RCC 7860 (cell line): Measurements from ENCODE around the gene SCAF8.

Experiments used
- DNase-seq: peaks from one replicate; pipeline ENCODE4 v3.0.0-alpha.2; 2015; ENCODE audit warnings: low spot score
- FAIRE-seq: peaks from 2 replicates; lab custom pipeline; 2012; peaks lifted over from hg19 to GRCh38; lab: Jason Lieb, UNC

The SCAF8 gene

DNA sequence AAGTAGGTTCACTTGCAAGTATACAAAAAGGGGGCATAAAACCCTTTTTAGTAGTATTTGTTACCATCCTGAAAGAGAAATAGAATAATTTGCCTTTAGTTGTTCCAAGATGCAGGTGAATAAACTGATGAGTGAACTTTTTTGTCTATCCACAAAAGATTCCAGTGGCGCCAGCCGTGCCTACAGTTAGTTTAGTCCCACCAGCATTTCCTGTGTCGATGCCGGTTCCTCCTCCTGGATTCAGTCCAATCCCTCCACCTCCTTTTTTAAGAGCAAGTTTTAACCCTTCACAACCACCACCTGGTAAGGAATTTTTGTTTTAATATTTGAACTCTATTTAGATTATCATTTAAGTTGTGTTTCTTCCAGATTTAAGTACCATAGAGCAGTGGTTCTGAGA lies 90.9 kb downstream of the SCAF8 start:
- FAIRE-seq (no peak), DNase-seq (no peak)

DNA sequence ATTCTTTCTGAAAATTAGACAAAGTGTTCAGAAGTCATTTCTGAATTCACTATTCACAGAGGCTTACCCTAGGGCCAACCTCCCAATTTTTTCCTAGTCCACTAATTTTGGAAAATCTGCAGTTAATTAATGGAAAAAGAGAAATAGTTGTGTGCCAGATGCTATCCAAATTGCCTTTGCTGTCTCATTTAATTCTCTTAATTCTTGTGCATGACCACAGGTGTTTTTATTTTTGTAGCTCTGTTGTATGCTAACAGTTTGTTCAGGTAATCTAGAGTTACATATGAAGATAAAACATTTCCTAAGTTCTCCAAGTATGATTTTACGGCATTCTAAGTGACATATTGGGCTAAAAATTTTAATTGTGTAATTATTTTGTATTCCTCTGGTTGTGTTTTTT lies 96.8 kb downstream of the SCAF8 start:
- FAIRE-seq (no peak), DNase-seq (no peak)

GRCh38 chr6:154830771-154831170 lies 97.6 kb downstream of the SCAF8 start:
- FAIRE-seq, result no peak
- no peak for DNase-seq

- FAIRE-seq (no peak), DNase-seq (no peak)
These were observed 102.1 kb downstream of the SCAF8 start for GRCh38 chr6:154835307-154835706.

DNA sequence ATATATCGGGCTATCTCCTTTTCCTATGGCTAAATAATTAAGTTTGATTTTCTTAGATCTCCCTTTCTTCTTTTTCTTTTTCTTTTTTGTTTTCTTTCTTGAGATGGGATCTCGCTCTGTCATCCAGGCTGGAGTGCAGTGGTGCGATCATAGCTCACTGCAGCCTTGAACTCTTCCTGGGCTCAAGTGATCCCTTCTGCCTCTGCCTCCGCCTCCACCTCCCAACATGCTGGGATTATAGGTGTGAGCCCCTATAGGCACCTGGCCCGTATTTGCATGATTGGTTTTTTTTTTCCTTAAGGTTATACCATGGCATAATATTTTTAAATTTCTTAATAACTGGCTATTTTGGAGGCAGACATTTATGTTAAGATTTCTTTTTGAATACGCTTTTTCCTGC lies 106.3 kb downstream of the SCAF8 start:
- FAIRE-seq, result no peak
- no peak for DNase-seq

GRCh38 chr6:154840363-154840762 lies 107.1 kb downstream of the SCAF8 start:
- no peak for DNase-seq
- FAIRE-seq, result no peak

DNA sequence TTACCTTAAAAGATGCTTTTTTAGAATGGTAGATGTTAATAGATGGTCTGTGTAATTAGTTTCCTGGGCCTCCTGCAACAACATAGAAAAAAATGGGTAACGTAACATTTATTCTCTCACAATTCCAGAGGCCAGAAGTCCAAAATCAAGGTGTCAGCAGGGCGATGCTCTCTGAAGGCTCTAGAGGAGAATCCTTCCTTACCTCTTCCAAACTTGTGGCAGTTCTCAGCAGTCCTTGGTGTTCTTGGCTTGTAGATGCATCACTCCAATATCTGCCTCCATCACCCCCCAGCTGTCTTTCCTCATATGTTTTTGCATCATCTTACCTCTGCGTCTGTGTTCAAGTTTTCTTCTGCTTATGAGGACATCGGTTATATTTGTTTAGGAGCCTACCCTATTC lies 107.9 kb downstream of the SCAF8 start:
- no peak for FAIRE-seq
- no peak for DNase-seq

DNA sequence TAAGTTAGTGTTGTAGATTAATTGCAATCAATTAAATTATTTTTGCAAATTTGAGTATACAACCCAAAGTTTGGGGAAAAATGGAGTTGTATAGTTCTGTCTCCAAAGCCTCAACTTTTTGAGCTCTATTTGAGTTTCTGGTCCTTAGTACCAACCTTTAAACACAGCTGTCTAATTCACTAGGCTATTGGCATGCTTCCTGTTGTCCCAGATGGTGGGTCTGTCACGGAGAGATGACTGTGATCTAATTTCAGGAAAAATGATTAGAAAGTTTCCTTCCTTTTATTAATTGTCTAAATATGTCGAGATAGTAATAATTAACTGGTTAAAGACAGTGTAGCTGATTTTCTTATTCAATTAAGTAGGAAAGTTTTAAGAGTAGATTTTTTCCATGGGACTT lies 109.6 kb downstream of the SCAF8 start:
- FAIRE-seq (no peak), DNase-seq (no peak)

DNA sequence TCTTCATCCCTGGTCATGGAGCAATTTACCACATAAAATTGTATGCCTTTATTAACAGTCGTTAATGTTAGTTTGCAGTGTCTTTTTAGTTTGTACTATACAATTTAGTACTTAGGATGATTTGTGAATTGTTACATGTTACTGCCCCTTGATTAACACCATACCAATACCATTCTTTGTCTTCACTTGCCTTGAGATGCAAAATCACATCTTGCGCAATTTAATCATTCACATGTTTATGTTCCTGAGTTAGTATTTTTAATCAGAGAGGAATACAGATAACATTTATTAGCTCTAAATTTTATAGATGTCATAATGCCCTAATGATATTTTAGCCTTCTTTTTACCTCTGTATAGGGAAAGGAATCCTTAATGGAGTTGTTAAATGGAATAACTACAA lies 114.1 kb downstream of the SCAF8 start:
- DNase-seq (no peak), FAIRE-seq (no peak)

DNA sequence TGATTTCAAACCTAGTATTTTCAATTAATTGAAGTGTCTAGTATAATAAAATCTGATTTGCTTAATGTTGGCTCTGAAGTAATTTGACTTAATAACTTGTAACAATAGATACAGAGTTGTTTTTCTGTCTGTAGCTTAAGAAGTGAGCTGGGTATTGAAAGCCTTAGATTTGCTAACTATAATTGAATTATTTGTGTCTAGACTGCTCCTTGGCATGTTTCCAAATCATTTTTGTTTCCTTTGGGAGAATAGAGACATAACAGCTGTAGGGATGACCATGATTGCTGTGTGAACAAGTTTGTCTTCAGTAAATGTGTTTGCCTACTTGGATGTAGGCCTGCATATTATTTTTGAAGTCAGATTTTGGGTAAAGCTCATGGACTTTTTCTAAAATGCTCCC lies 115.4 kb downstream of the SCAF8 start:
- no peak for FAIRE-seq
- DNase-seq, result no peak

- DNase-seq, result no peak
- no peak for FAIRE-seq
These were observed 116.3 kb downstream of the SCAF8 start for GRCh38 chr6:154849475-154849874.

GRCh38 chr6:154852687-154853086 lies 119.5 kb downstream of the SCAF8 start:
- FAIRE-seq, result no peak
- DNase-seq, result no peak

DNA sequence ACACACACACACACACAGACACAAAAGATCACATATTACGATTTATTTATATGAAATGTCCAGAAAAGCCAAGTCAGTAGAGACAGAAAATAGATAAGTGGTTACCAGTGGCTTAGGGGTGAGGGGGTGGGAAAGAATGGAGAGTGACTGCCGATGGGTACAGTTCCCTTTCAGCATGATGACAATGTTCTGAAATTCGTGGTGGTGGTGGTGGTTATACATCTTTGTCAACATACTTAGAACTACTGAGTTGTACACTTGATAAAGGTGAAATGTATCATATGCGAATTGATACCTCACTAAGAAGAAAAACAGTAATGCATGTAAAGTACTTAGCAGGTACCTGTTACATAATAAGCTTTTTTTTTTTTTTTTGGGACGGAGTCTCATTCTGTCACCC lies 124.3 kb downstream of the SCAF8 start:
- no peak for FAIRE-seq

DNA sequence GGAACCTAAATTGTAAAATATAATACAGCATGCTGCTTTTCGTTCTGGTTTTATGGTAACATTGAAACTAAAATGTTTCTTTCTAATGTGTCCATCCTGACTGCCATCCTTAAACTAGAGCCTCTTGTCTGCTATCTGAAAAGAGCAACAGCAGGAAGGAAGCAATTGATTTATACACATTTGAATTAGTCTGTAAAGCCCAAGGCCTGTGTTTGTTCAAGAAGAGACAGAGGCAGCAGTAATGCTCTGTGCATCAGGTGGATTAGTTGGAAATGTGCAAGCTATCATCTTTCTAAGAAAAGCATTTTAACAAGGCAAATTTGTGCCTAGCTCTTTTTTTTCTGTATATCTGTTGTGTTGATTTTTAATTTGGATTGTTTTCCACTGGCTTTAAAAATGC lies 128.6 kb downstream of the SCAF8 start:
- FAIRE-seq (no peak), DNase-seq (no peak)

More for the DNA sequence above, 124.3 kb downstream of the SCAF8 start:
- DNase-seq, result no peak

GRCh38 chr6:154862536-154862935 lies 129.3 kb downstream of the SCAF8 start:
- no peak for DNase-seq
- no peak for FAIRE-seq

GRCh38 chr6:154864066-154864430 lies 130.8 kb downstream of the SCAF8 start:
- FAIRE-seq, result no peak
- DNase-seq, result no peak

DNA sequence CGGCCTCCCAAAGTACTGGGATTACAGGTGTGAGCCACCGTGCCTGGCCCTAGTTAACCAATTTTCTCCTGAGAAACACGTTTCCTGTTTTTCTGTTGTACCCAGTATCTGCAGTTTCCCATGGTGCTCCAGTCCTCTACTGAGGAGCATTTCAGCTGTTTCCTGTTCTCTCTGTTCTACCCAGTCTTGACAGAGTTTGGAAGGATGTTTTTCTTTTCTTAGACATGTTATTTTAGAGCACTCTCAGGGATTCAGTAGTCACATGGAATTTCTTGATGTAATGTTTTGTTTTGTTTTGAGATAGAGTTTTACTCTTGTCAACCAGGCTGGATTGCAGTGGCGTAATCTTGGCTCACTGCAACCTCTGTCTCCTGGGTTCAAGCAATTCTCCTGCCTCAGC lies 132.1 kb downstream of the SCAF8 start:
- DNase-seq (no peak), FAIRE-seq (no peak)

DNA sequence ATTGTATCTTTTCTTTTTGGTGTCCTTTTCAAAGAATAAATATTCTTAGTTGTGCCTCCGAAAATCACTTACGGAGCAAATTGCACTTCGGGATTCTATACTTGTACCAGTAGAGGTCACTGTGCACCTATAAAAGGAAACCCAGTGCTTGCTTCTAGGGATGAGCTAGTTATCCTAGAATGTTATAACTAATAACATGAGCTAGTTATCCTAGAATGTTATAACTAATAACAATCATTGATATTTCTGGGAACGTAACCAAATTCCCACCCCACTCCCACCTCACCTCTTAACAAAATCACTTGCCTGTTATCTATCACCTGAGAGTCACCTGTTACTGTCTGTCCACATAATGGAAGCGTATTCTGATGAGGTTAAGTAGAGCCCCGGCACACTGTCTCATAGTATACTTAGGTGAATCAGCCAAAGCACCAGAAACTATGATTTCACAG lies 135.0 kb downstream of the SCAF8 start:
- DNase-seq (peak; percentile 42), FAIRE-seq (peak; percentile 73)

DNA sequence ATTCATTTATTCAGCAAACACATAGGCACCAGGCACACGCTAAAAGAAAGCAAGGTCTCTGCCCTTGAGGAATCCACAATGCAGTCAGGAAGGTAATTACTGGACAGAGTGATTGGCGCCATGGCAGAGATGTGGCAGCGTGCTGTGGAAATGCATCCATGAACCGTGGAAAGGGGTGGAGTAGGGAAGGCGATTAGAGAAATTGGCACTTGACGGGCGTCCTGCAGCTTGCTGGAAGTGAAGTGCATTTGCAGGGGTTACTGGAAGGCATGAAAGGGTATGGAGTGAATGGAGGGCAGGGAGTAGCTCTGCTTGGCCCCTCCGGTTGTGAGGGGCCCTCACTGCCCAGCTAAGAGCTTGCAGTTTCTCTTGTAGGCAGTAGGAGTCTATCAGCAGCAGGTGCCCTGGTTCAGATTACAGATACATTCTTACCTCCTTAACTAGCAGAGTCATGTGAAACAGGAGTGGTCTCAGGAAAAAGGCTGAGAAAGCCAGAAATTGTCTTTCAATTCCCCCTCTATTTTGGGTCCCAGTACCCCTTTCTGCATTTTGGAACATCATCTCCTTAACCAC lies 139.4 kb downstream of the SCAF8 start:
- no peak for DNase-seq
- no peak for FAIRE-seq

DNA sequence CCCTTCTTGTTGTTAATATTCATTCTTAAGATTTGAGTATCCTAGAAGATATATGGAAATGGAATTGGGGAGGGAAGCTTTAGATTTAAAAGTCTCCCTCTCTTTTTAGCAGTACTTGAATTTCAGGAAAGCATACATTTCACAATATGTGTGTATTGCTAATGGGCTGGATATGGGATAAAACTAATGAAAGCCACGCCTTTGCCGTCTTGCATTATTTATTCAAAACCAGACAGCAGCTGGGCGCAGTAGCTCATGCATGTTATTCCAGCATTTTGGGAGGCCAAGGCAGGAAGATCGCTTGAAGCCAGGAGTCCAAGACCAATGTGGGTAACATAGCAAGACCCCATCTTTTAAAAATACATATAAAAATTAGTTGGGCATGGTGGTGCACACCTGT lies 140.3 kb downstream of the SCAF8 start:
- no peak for DNase-seq
- FAIRE-seq, result no peak

DNA sequence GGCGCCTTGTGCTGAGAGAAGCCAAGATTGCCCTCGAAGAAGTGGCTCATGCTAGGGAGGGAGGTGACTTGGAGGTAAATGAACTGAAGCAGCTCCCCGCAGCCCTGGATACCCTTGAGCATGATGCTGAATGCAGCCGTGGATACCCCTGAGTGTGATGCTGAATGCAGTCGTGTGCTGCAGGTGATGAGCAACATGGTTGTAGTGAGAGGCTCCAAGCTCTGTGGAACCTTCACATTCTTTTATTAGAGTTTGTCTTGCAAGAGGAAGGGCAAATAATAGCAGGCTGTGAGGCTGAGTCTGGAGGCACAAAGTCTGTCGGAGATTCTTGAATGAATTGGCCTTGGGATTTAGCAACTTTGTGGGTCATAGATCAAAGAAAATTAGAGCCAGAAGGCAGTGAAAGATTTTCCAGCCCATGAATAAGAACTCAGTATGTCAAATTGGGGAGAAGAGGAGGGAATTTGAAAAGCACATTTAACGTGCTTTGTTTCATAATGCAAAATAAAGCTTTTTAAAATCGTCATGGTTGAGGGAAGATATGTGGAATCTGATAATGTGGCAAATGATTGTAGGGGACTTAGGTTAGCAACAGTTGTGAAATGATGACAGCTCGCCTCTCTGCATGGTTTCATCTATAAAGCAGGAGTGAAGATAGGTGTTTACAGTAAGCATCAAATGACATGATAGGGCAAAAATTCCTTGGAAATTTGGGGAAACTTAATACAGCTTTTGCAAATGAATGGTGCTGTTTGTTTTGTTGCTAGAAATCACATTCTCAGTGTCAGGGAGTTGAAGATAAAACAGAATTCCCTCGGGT lies 141.8 kb downstream of the SCAF8 start:
- no peak for DNase-seq
- FAIRE-seq, result no peak

DNA sequence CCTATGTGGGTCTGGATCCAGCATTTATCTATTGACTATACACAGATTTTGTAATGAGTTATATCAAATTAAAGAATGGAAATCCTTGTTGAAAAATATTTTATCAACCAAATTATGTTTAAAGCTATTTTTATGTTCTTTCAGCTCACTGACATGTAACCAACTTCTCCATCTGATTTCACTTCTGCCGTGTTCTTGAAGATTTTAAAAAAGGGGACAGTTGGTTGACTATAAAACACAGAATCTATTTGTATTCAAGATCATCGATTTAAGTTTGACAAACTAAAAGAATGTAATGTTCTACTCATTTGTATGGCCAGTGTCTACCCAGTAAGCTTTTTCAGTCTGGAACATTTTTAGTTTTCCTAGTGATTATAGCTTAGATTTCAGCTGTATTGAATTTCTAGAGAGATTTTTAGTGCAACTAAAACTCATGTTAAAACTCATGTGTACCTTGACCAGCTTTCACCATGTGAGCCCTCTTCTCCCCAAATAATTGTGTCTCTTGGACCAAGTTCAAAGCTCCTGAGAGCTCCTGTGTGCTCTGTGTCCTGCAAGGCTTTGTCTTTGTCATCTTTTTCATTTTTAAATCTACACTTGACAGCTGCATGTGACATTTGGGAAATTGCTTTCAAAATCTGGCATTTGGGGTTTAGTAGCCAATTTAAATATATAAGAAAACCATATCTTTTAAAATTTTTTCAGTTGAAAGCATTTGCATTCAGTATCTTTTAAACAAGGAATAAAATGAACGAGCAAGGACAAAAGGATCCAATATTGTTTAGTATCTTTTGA lies 143.5 kb downstream of the SCAF8 start:
- FAIRE-seq (no peak), DNase-seq (no peak)
